Pancreas (tissue), 10 donors: ENCODE data around the gene RUFY3. TPM values are rescaled to one million over a fixed set of nuclear protein-coding genes. Genes with fewer than 3 reads are reported as not detected.

Experiments
- ATAC-seq, 4 donors: fragments of 200-7000 bp; cut with Tn5 transposase; one replicate each; pipeline versions ENCODE4 v1.8.0 to v1.9.1; 2020; ENCODE audit warnings: mild to moderate bottlenecking in 4 of 4, moderate library complexity in 4 of 4
- DNase-seq, 6 donors: peaks; one replicate each; pipeline ENCODE4 v3.0.0-alpha.2; 2020
- FAIRE-seq: peaks from 2 replicates; lab custom pipeline; 2012; peaks lifted over from hg19 to GRCh38; lab: Jason Lieb, UNC
- H3K27ac ChIP-seq, 4 donors: fragments of 200-600 bp; sonication (generic); 1 replicate in 3 of 4; 2 replicates in 1 of 4; pipeline versions ENCODE4 v1.5.0 to v1.8.0; 2020
- H3K27me3 ChIP-seq, 4 donors: fragments of 200-600 bp; one replicate each; pipeline ENCODE4 v1.8.0; 2021
- H3K36me3 ChIP-seq, 3 donors: fragments of 200-600 bp; sonication (generic) in 1 of 3; one replicate each; pipeline versions ENCODE4 v1.5.0 to v1.8.0; 2020 to 2021
- H3K4me1 ChIP-seq, 3 donors: fragments of 200-600 bp; one replicate each; pipeline ENCODE4 v1.8.0; 2021
- H3K4me3 ChIP-seq, 4 donors: fragments of 200-600 bp; sonication (generic) in 2 of 4; one replicate each; pipeline versions ENCODE4 v1.5.0 to v1.8.0; 2020 to 2021
- H3K9me3 ChIP-seq, 4 donors: fragments of 200-600 bp; one replicate each; pipeline ENCODE4 v1.8.0; 2021
- CTCF ChIP-seq, 4 donors: fragments of 200-600 bp; sonication (generic) in 3 of 4; IDR thresholded peaks; one replicate each; pipeline versions ENCODE4 v1.5.0 to v1.8.0; 2021; ENCODE audit warnings: antibody characterized with exemption in 4 of 4
- WGBS, 2 donors: extraction: QIAGEN DNeasy Blood & Tissue Kit; methylation state at CpG; one replicate each; pipeline ENCODE4 v1.1.7; 2013; 5-methylcytosine and 5-hydroxymethylcytosine counted together
- intact Hi-C, 3 donors: fragments of 100-400 bp; cut with DNase I; formaldehyde crosslinking; loops; one replicate each; pipeline versions ENCODE4 v1.11.1 to v1.14.2; 2022
- polyA plus RNA-seq, 2 donors: library from polyadenylated mRNA; stranded (reverse); fragments of 200-250 nt; gene quantifications; one replicate each; pipeline ENCODE4 v1.2.3, GENCODE V29; 2013
- total RNA-seq, 6 donors: library from RNA; stranded (reverse); fragmentation: NEBNext Ultra II Directional in 4 of 6; extraction: Animal tissue kit (Norgen Biotek cat#: 25700) in 4 of 6; gene quantifications; one replicate each; pipeline versions ENCODE4 v1.2.1 to v1.2.4, GENCODE V29; 2021 to 2023
- donor health status: healthy with polysubstance abuse.
- donor health status: DM: no; HTN: no; CAD: no; lungs with moderate emphysema.
- donor health status: DM: no; HTN: no; CAD: no.
- donor health status: control.
- donor health status: control.
- donor health status: Bipolar disorder and iron deficiency.
- donor health status: DM: yes; HTN: yes; CAD: no.
- donor health status: DM: no; HTN: no; CAD: no.
- donor health status: DM: no; HTN: no; CAD: no.
- donor health status: DM: yes; HTN: yes; CAD: no.

Gene RUFY3
- total and polyA plus RNA-seq, 8 donors = 18.3 to 42.1 (median 22.0) TPM

GRCh38 chr4:70709611-70710205 is 12.1 kb upstream of the RUFY3 start:
- H3K4me3 ChIP-seq = no peak overlapping the region
- ATAC-seq (peak in 2 of 4 donors; percentile 17 to 35), DNase-seq (no peak), FAIRE-seq (no peak)
- no peaks in the 10 kb centered on the region for H3K36me3 ChIP-seq
- 35 to 37% methylated on average over 7 of the region's 7 CpGs for WGBS, 2 donors
- H3K27me3 ChIP-seq = no peaks in the 10 kb centered on the region
- intact Hi-C loops = no loop called here
- TF ChIP-seq CTCF (IDR thresholded peaks at IDR 0.05) = no peak
- H3K27ac ChIP-seq = no peak overlapping the region
- peaks cover 16 to 58% (median 39%) of the 10 kb centered on the region in 3 donors for H3K4me1 ChIP-seq
- no peaks in the 10 kb centered on the region for H3K9me3 ChIP-seq

GRCh38 chr4:70711599-70711998 is 10.2 kb upstream of the RUFY3 start:
- no peaks in the 10 kb centered on the region for H3K27me3 ChIP-seq
- FAIRE-seq (no peak), ATAC-seq (no peak), DNase-seq (no peak)
- H3K36me3 ChIP-seq = no peaks in the 10 kb centered on the region
- peaks cover 12 to 58% (median 39%) of the 10 kb centered on the region in 3 donors for H3K4me1 ChIP-seq
- H3K9me3 ChIP-seq = no peaks in the 10 kb centered on the region
- H3K4me3 ChIP-seq = no peak overlapping the region
- WGBS, 2 donors = 32 to 42% methylated on average over 3 of the region's 3 CpGs
- no peak overlapping the region for H3K27ac ChIP-seq
- TF ChIP-seq CTCF (IDR thresholded peaks at IDR 0.05) = no peak
- intact Hi-C loops = no loop called here

- ATAC-seq (peak in 1 of 4 donors; percentile 20), DNase-seq (no peak), FAIRE-seq (no peak)
- peaks cover 6 to 52% (median 39%) of the 10 kb centered on the region in 3 donors for H3K4me1 ChIP-seq
- TF ChIP-seq CTCF (IDR thresholded peaks at IDR 0.05) = no peak
- H3K4me3 ChIP-seq = no peak overlapping the region
- WGBS, 2 donors = 37 to 40% methylated on average over 3 of the region's 3 CpGs
- no peaks in the 10 kb centered on the region for H3K9me3 ChIP-seq
- H3K27ac ChIP-seq = no peak overlapping the region
- intact Hi-C loops = no loop called here
- no peaks in the 10 kb centered on the region for H3K27me3 ChIP-seq
- no peaks in the 10 kb centered on the region for H3K36me3 ChIP-seq
Measured at GRCh38 chr4:70712150-70712549, 9.6 kb upstream of the RUFY3 start.

- no peak for TF ChIP-seq CTCF (IDR thresholded peaks at IDR 0.05)
- FAIRE-seq (no peak), ATAC-seq (no peak), DNase-seq (no peak)
- intact Hi-C loops = no loop called here
- Histone ChIP-seq H3K4me1 (peaks cover 4 to 45% (median 32%) of the 10 kb centered on the region in 3 donors), H3K4me3 (no peak overlapping the region), H3K27ac (no peak overlapping the region), H3K9me3 (no peaks in the 10 kb centered on the region), H3K36me3 (no peaks in the 10 kb centered on the region), H3K27me3 (no peaks in the 10 kb centered on the region)
- WGBS, 2 donors = 95% methylated on average over 7 of the region's 7 CpGs
Measured at GRCh38 chr4:70712604-70713452, 8.9 kb upstream of the RUFY3 start.
